Activated naive CD4-positive, alpha-beta T cell treated with Interleukin-2 at 50 U/mL for 16 hours (primary cell): ENCODE results near the gene SLC29A1.
"Not testable (repeated sequence)": the region's sequence is repeated elsewhere in the genome, so short reads cannot be mapped to it uniquely, and the experiment has no call there.

Experiments used
- DNase-seq: peaks from one replicate; pipeline ENCODE4 v3.0.0-alpha.2; 2020

The SLC29A1 gene

GRCh38 chr6:44223319-44224028 is at the start of gene SLC29A1:
Gene SLC29A1, plus strand, starts transcription at chr6:44223595. Its CDS starts 3,719 bp downstream, at chr6:44227314.
- peak; percentile 85 for DNase-seq

DNA sequence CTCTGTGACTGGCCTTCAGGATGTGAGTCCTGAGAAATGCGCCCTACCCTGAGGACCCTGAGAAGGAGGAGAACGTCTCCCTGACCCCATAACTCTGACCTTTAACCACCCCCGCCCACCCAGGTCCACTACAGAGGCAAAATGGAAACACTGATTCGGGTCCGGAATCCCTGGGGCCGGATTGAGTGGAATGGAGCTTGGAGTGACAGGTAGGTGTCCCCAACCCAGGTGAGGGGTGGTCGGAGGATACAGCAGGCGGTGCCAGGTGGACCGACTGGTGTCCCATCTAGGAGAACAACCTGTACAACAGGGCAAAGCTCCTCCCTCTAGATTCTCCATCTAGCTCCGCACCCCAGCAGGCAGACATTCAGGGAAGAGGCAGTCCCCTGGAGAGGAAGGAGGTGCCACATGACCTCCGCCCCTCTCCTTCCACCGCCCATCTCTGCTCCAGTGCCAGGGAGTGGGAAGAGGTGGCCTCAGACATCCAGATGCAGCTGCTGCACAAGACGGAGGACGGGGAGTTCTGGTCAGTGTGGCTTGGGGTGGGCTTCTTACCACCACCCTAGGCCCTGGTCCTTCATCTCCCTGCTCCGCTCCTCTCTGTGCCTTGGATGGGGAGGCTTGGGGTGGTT is 47.1 kb upstream of the SLC29A1 start:
- DNase-seq = no peak

- DNase-seq = no peak
Observed at GRCh38 chr6:44176762-44177509, 46.5 kb upstream of the SLC29A1 start.

DNA sequence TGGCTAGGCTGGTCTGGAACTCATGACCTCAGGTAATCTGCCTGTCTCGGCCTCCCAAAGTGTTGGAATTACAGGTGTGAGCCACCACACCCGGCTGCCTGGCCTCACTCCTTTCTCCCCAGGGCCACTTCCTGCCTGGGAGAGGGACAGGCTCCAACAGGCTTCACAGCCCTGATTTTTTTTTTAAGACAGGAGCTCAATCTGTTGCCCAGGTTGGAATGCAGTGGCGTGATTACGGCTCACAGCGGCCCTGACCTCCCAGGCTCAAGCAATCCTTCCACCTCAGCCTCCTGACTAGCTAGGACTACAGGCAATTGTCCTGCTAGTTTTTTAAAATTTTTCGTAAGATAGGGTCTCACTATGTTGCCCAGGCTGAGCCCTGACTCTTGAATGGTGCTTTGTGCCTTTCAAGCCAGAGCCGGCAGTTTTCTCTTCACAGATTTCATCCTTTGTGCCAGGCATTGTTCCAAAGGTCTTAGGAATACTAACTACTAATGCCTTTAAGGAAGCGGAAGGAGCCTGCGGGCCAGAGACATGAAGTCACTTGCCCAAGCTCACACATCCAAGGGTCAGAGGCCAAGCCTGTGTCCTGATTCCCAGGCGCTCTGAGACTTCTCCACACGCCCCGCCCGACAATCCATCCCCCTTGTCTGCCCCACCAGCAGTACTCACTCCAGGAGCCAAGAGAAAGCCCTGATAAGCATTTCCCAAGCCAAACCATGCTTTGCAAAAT is 45.5 kb upstream of the SLC29A1 start:
- no peak for DNase-seq

DNA sequence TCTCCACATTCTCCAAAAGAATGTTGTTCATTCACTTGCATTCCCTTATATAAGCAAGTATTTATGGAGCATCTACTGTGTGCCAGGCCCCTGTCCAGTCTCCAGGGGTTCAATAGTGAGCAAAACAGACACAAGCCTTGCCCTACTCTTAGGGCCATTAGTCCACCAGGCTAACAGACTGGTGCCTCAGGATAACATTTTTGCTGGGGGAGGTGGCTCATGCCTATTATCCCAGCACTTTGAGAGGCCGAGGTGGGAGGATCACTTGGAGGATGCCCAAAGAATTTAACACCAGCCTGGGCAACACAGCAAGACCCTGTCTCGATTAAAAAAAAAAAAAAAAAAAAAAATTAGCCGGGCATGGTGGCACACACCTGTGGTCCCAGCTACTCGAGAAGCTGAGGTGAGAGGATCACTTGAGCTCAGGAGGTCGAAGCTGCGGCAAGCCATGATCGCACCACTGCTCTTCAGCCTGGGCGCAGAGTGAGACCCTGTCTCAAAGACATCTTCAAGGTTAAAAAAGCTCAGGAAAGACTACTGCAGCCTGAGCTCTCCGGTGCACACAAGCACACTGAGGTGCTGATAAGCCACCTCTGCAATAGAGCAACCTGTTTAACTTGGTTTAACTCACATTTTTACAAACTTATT is 44.8 kb upstream of the SLC29A1 start:
- DNase-seq = no peak

DNA sequence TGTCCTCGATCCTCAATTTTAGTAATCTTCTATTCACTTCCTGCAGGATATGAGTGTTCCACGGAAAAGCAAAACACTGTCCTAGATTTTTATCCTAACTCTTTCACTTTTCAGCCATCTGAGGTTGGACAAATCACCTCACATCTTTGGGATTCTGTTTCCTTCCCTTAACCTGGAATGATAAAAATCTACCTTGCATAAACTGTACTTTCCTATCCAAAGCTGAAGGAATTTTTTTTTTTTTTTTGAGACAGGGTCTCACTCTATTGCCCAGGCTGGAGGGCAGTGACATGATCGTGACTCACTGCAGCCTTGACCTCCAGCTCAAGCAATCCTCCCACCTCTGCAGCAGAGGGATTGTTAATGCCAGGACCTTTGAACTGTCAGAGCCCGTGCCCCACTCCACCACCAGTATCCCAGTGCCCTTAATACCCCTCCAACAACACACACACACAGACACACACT is 44.3 kb upstream of the SLC29A1 start:
- no peak for DNase-seq

DNA sequence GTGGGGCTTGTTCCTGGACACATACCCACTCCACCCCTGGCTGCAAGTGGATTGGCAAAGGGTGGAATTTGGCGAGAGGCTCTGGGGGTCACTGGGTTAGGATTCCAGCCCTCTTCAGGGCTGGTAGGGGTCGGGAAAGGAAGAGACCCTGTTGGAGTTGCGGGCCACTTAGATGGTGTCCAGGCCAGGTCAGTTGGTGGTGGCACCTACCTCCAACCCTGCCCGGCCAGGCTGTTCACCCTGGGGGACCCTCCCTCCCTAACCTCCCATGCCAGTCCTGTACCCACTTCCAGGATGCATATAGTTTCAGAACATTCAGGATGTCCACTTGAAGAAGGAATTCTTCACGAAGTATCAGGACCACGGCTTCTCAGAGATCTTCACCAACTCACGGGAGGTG is 43.7 kb upstream of the SLC29A1 start:
- no peak for DNase-seq

GRCh38 chr6:44180406-44180805 is 43.0 kb upstream of the SLC29A1 start:
- no peak for DNase-seq

DNA sequence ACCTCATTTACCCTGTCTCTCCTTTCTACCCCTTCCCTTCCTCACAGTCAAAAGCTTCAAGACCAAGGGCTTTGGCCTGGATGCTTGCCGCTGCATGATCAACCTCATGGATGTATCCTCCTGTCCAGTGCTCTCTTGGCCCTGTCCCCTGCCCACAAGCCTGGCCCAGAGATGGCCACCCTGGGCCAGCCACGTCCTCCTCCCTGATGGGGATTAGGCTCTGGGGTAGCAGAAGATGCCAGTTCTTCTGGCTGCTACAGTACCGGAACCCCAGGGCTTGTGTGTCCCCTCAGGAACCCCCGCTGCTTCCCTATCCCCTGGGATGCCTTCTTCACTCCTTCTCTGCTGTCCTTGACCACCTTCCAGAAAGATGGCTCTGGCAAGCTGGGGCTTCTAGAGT is 42.5 kb upstream of the SLC29A1 start:
- no peak for DNase-seq

DNA sequence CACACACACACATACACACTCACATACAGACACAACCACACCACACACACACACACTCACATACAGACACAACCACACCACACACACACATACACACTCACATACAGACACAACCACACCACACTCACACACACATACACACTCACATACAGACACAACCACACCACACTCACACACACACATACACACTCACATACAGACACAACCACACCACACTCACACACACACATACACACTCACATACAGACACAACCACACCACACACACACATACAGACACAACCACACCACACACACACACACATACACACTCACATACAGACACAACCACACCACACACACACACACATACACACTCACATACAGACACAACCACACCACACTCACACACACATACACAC is 41.6 kb upstream of the SLC29A1 start:
- DNase-seq = not testable (repeated sequence)

DNA sequence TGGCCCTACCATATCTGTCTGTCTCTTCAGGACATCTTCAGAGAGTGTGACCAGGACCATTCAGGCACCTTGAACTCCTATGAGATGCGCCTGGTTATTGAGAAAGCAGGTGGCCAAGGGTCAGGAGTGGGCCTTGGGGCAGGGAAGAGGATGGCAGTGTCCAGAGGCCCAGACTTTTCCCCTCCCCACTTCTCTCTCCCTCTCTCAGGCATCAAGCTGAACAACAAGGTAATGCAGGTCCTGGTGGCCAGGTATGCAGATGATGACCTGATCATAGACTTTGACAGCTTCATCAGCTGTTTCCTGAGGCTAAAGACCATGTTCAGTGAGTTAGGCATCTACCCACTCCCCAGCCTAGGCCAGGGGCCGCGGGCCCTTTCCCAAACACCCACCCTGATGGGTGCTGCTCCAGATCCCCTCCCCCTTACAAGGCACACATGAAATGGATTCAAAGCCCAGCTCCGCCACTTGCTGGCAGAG is 40.4 kb upstream of the SLC29A1 start:
- DNase-seq = no peak

- DNase-seq = no peak
Observed at GRCh38 chr6:44183783-44184182, 39.6 kb upstream of the SLC29A1 start.

- not testable (repeated sequence) for DNase-seq
Observed at GRCh38 chr6:44185356-44185755, 38.0 kb upstream of the SLC29A1 start.

DNA sequence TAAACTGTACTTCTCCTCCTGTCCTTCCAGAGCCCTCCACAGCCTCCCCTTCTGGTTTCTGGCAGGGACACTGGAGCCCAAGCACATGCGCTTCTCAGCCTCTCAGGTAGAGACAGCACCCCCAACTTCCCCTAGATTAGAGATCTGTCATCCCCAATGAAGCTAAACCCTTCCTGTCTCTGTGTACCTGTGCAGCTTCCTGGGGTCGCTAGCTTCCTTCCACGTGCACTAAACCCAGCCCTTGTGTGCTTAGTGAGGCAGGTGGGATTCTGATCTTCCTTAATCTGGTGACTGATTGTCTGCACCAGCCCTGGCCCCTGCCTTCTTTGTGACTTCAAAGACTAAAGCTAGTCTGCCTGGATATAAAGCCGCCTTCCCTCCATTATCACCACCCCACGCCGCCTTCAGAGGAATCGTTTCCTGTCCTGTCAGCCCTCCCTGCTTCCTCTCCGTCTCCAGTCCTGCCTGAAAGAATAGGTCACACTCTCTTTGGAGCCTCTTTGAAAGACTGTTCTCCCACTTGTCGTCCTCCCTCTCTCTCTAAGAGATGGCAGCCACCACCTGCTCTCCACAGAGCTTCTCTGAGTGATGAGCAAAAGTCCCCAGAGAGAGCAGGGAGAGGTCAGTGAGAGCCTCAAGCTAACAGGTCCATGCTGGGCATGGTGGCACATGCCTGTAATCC is 37.3 kb upstream of the SLC29A1 start:
- no peak for DNase-seq

- no peak for DNase-seq
Observed at GRCh38 chr6:44186635-44187025, 36.8 kb upstream of the SLC29A1 start.

- no peak for DNase-seq
Observed at GRCh38 chr6:44188819-44189218, 34.6 kb upstream of the SLC29A1 start.

DNA sequence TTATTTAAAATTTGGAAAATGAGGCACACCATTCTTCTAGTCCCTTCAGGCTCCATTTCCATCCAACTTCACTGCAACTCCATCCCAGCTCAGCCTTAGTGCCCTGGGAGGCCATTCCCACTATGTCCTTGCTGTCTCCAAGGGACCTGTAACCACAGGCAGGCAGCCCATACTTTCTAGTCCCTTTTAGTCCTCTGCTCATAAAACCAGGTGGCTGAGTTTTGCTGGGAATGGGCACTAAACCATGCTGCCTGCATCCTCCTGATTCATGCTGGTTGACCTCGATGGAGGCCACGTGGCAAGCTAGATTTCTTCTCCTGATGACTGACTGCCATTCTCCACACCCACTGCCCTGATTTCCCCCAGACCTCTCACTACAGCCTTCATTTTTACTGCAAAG is 34.1 kb upstream of the SLC29A1 start:
- DNase-seq = no peak

- DNase-seq = no peak
Observed at GRCh38 chr6:44190715-44191114, 32.7 kb upstream of the SLC29A1 start.

- no peak for DNase-seq
Observed at GRCh38 chr6:44192428-44193041, 30.9 kb upstream of the SLC29A1 start.

- no peak for DNase-seq
Observed at GRCh38 chr6:44193307-44193910, 30.0 kb upstream of the SLC29A1 start.

DNA sequence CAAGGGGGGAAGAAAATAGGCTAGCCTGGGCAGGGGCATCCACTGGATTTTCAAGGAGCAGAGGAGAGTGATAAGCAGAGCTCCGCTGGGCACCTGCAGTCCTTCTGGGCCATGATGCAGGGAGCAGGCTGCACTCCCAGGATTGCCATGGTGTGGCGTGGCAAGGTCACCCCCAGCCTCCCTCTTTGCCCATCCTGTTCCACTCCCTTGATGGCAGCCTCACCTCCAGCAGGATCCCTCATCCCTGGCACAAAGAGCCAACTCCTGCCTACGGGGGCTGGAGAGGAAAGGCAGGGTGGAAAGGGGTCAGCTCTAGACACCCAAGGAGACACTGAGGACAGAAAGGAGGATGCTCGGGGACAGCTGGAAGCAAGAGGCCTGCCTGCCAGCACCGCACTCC is 29.1 kb upstream of the SLC29A1 start:
- no peak for DNase-seq
